Spinal cord (tissue), 10 donors: ENCODE measurements around the gene OXCT1. TPM values are rescaled to one million over a fixed set of nuclear protein-coding genes. Genes with fewer than 3 reads are reported as not detected.
"Not testable (repeated sequence)": the region's sequence is repeated elsewhere in the genome, so short reads cannot be mapped to it uniquely, and the experiment has no call there.

Source experiments
- DNase-seq, 6 donors: peaks; one replicate each; pipeline versions ENCODE4 v3.0.0 to v3.0.0-alpha.2; 2013 to 2015; ENCODE audit warnings: low spot score in 6 of 6, low read depth in 4 of 6
- H3K27ac ChIP-seq: one replicate; pipeline ENCODE4 v1.5.1; 2013; ENCODE audit warnings: low read depth, low read length, control low read depth
- H3K27me3 ChIP-seq: one replicate; pipeline ENCODE4 v1.6.1; 2013; ENCODE audit warnings: low read length; ENCODE audit not compliant: control insufficient read depth, insufficient read depth
- H3K36me3 ChIP-seq: one replicate; pipeline ENCODE4 v1.6.1; 2013; ENCODE audit warnings: low read length; ENCODE audit not compliant: control insufficient read depth, insufficient read depth
- H3K4me1 ChIP-seq: one replicate; pipeline ENCODE4 v1.6.1; 2013; ENCODE audit warnings: low read length; ENCODE audit not compliant: control insufficient read depth, insufficient read depth
- H3K4me3 ChIP-seq: one replicate; pipeline ENCODE4 v1.5.1; 2013; ENCODE audit warnings: low read depth, low read length, control low read depth
- H3K9me3 ChIP-seq: one replicate; pipeline ENCODE4 v1.6.1; 2013; ENCODE audit warnings: low read length; ENCODE audit not compliant: control insufficient read depth, insufficient read depth
- WGBS: methylation state at CpG from one replicate; pipeline ENCODE4 v1.1.5; 2013; ENCODE audit warnings: missing lambda C conversion rate; ENCODE audit not compliant: insufficient coverage; 5-methylcytosine and 5-hydroxymethylcytosine counted together
- polyA plus RNA-seq, 2 donors: library from polyadenylated mRNA; unstranded; fragments of 120-200 nt; gene quantifications; one replicate each; pipeline ENCODE4 v1.2.1, GENCODE V29; 2013; ENCODE audit not compliant: insufficient read length in 2 of 2
- total RNA-seq, 2 donors: library from RNA; depleted of rRNA in 1 of 2; stranded (reverse); fragments of 120-200 nt in 1 of 2; fragments of >200 nt in 1 of 2; gene quantifications; one replicate each; pipeline versions ENCODE4 v1.2.3 to v1.2.4, GENCODE V29; 2013 to 2014
- donor health status: healthy.

OXCT1 gene
- total and polyA plus RNA-seq, 4 donors = 50.9 to 103 (median 95.0) TPM

DNA sequence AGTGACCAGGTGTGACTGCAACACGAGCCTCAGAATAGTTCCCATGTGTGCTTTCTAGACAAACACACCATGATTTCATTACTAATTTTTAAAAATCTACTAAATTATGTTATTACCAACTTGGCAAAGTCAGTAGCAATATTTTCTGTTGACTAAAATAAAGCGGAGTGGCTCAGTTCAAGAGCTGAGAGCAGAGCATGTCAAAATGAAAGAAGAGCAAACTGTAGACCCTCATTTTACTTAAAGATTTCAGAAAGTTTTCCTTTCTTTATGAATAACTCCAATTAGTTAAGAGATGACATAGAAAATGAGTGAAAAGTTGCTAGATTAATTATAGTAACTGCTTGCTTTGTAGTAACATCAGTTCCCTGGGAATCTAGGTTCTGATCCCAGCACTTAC, 17.9 kb downstream of the OXCT1 start:
- no peaks in the 10 kb centered on the region for H3K27me3 ChIP-seq
- WGBS = no CpG with 5 or more reads among the region's 2 CpGs
- no peak for DNase-seq
- H3K27ac ChIP-seq = no peak overlapping the region
- H3K36me3 ChIP-seq = peaks cover 9% of the 10 kb centered on the region
- no peaks in the 10 kb centered on the region for H3K4me1 ChIP-seq
- peaks cover 3% of the 10 kb centered on the region for H3K9me3 ChIP-seq
- no peak overlapping the region for H3K4me3 ChIP-seq

DNA sequence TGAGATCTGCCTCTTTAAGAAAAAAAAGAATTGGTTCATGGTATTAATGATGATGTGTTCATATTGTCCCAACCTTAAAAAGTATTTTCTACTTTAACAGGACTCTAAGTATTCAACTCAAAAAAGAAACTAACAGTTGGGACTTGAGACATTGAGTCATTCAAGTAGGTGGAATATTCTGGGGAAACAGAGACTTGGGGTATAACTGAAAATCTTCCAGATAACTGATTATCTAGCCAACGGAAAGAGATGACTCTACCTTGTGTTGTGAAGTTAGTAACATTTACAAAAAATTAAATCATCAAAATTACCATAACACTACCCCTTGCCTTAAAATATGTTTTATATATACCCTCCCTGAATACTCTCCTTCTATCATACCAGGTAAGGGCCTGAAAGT, 19.1 kb downstream of the OXCT1 start:
- H3K27me3 ChIP-seq = no peaks in the 10 kb centered on the region
- no peak overlapping the region for H3K4me3 ChIP-seq
- H3K9me3 ChIP-seq = peaks cover 3% of the 10 kb centered on the region
- H3K36me3 ChIP-seq = peaks cover 9% of the 10 kb centered on the region
- no CpG with 5 or more reads among the region's 1 CpG for WGBS
- DNase-seq = no peak
- H3K27ac ChIP-seq = no peak overlapping the region
- H3K4me1 ChIP-seq = no peaks in the 10 kb centered on the region

DNA sequence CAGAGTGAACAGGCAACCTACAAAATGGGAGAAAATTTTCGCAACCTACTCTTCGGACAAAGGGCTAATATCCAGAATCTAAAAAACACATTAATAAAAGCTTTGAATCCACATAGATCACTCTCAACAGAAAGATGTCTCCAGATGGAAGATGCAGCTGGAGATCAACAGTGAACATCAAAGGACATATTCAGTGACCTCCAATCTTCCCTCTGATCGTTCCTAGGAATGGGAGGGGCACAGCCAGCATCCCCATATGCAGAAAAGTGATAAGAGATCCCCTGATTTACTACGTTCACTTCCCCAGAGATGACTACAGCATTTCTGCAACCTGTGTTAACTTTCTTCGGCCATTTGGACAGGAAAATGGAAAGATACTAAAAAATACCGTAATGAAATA, 21.2 kb downstream of the OXCT1 start:
- Histone ChIP-seq H3K4me1 (no peaks in the 10 kb centered on the region), H3K4me3 (no peak overlapping the region), H3K27ac (no peak overlapping the region), H3K9me3 (peaks cover 3% of the 10 kb centered on the region), H3K36me3 (peaks cover 9% of the 10 kb centered on the region), H3K27me3 (no peaks in the 10 kb centered on the region)
- no peak for DNase-seq
- WGBS = 83% methylated on average over 1 of the region's 6 CpGs

DNA sequence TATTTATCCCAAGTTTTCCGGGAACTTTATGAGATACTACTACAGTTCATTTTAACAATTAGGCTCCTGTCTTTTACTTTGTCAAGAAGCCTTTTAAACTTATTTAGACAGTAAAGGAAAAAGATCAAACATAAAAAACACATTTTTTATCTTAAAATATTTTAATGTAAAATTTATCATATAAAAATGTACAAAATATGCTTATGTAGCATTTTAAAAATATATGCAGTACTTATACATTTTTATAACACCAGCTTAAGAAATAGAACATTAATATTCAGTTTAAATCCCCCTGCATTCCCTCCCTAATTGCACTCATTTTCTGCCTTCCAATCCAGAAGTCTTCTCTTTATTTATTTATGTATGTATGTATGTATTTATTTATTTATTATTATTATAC, 24.5 kb downstream of the OXCT1 start:
- not testable (repeated sequence) for H3K36me3 ChIP-seq, H3K4me1 ChIP-seq, H3K9me3 ChIP-seq, DNase-seq, H3K4me3 ChIP-seq, H3K27ac ChIP-seq, H3K27me3 ChIP-seq
- WGBS = no CpG with 5 or more reads among the region's 1 CpG

DNA sequence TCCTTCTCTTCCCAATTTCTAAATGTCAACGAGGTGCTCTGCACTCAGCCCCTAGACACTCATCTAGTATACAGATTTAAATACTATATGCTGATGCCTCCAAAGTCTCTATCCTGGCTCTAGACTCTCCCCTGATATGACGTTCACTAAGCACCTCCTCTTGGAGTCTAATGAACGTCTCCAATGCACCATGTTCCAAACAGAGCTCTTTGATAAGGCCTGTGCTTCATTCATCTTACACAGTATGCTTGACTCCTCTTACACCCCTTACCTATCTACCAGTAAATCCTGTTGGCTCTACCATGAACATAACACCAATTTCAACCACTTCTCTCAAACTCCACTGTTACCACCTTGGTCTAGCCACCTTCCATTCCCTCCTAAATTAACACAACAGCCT, 25.7 kb downstream of the OXCT1 start:
- Histone ChIP-seq H3K36me3 (peaks cover 3% of the 10 kb centered on the region), H3K9me3 (peaks cover 3% of the 10 kb centered on the region), H3K4me3 (no peak overlapping the region), H3K27me3 (no peaks in the 10 kb centered on the region), H3K27ac (no peak overlapping the region), H3K4me1 (no peaks in the 10 kb centered on the region)
- 73% methylated on average over 3 of the region's 3 CpGs for WGBS
- DNase-seq = no peak

DNA sequence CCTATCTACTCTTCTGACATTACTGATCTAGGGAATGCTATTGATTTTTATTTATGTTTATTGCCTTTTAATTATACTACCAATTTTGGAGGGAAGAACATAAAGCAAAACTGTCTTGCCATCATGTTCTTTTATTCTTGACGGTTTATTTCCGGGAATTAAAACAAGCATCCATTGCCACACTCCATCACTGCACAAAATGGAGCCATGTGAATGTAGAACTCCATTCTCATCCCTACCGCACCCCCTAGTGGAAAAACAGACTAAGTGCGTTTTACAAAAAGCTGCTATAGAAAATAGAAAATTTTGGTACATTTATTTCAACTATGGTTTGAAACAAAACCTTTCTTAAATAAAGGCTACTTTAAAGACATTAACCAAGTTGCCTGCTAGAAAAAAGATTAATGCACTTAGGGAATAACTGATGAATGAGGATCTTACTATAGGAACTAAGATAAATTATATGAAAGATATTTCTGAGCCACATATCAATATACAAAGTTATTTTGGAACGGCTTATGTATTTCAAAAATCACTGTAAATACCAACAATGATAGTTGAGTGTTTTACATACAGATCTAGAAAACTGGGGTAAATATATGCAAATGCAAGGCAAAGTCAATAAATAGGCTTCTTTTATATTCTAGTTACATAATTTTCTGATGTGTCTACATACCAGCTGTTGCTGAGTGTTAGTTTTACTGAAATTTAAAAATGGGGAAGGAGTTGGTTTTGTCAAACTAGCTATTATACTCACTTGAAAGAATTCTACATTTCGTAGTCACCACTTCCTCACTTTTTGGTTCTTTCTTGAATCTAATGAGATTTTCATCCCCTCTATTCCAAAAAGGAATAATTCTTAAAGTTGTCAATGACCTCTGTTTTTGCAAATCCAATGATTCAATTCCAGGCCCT, 26.5 kb downstream of the OXCT1 start:
- Histone ChIP-seq H3K27ac (no peak overlapping the region), H3K36me3 (peaks cover under 1% of the 10 kb centered on the region), H3K4me1 (no peaks in the 10 kb centered on the region), H3K4me3 (no peak overlapping the region), H3K27me3 (no peaks in the 10 kb centered on the region), H3K9me3 (no peaks in the 10 kb centered on the region)
- DNase-seq = peak; percentile 38 to 94 (median 56)
- 17% methylated on average over 2 of the region's 6 CpGs for WGBS

DNA sequence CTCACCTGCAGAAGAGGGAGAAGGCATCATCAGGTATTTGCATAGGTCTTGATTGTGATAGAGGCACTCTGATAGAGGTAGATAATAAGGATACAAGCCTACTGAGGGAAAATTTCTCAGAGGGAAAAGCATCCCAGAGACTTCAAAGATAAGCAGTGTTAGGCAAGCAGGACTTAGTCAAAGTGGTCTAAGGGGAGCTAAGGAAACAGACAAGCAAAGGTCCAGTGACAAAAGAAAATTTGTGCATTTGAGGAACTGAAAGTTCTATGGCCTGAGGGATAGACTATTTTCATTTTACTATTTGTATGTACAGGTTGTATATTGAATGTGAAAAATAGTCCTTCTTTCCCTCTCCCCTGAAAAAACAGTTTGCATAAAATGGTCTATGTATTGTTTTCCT, 27.4 kb downstream of the OXCT1 start:
- no peaks in the 10 kb centered on the region for H3K4me1 ChIP-seq
- H3K4me3 ChIP-seq = no peak overlapping the region
- DNase-seq = no peak
- H3K27ac ChIP-seq = no peak overlapping the region
- no peaks in the 10 kb centered on the region for H3K9me3 ChIP-seq
- peaks cover 3% of the 10 kb centered on the region for H3K36me3 ChIP-seq
- no peaks in the 10 kb centered on the region for H3K27me3 ChIP-seq

DNA sequence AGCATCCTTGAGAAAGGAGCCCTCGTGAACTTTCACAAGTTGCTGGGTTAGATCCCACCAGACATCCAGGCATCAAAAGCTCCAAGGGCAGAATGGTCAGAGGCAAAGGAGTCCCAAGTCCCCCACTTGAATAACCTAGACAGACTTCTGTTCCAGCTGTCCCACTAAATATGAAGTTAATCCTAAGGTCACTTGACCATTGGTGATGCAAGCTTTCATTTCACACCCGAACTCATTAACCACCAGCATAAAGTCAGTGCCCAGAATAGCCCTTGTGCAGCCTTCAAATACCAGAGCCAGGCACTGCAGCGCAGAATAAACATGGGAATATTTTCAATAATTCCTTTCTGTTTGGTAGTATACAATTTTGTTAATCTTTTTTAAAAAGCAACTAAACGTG, 28.9 kb downstream of the OXCT1 start:
- no peak overlapping the region for H3K4me3 ChIP-seq
- H3K27ac ChIP-seq = no peak overlapping the region
- no peaks in the 10 kb centered on the region for H3K27me3 ChIP-seq
- WGBS = no CpG with 5 or more reads among the region's 4 CpGs
- no peak for DNase-seq
- H3K9me3 ChIP-seq = no peaks in the 10 kb centered on the region
- peaks cover 3% of the 10 kb centered on the region for H3K36me3 ChIP-seq
- H3K4me1 ChIP-seq = no peaks in the 10 kb centered on the region

DNA sequence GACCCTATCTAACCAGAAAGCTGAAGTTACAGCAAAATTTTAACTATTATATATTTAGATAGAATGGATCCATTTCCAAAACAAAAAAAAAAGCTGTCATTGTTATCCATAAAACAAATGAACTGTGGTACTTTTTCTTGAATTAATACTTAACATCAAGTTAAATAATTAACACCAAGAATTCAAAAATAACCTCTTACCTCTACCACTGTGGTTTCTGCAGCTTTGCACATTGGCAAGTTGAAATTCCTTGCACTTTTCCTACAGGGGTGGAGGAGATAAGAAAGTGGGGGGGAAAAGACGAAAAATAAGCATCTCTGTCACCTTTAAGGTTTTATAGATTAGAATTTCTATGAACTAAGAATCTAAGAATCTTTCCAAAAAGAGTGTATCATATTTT, 30.0 kb downstream of the OXCT1 start:
- no peaks in the 10 kb centered on the region for H3K9me3 ChIP-seq
- DNase-seq = no peak
- WGBS = no CpG with 5 or more reads among the region's 1 CpG
- H3K27ac ChIP-seq = no peak overlapping the region
- H3K4me1 ChIP-seq = no peaks in the 10 kb centered on the region
- H3K4me3 ChIP-seq = no peak overlapping the region
- no peaks in the 10 kb centered on the region for H3K27me3 ChIP-seq
- H3K36me3 ChIP-seq = peaks cover 3% of the 10 kb centered on the region

DNA sequence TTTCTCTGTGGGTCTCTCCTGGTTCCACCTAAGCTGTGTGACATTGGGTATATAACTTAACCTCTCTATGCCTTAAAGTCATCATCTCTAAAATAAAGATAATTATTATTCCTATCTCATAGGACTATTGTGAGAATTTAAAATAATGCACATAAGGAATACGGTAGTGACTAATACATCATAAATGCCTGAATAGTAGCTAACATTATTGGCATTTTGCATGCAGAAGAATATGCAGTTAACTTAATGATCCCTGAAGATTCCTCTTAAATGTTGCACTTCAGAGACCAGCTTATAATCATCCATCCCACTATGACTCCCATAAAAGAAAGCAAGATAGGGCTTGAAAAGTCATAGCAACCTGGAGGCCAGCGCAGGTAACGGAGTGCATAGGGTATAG, 32.4 kb downstream of the OXCT1 start:
- no peak overlapping the region for H3K27ac ChIP-seq
- no peaks in the 10 kb centered on the region for H3K9me3 ChIP-seq
- no peaks in the 10 kb centered on the region for H3K4me1 ChIP-seq
- peak in 1 of 6 donors; percentile 29 for DNase-seq
- no peaks in the 10 kb centered on the region for H3K27me3 ChIP-seq
- WGBS = no CpG with 5 or more reads among the region's 3 CpGs
- H3K4me3 ChIP-seq = no peak overlapping the region
- peaks cover 3% of the 10 kb centered on the region for H3K36me3 ChIP-seq
